ENCODE data around the gene IGFN1. TPM values are rescaled to one million over a fixed set of nuclear protein-coding genes. Genes with fewer than 3 reads are reported as not detected.

Gene IGFN1
- total RNA-seq, 1 experiment from 2014 or later = not detected

DNA sequence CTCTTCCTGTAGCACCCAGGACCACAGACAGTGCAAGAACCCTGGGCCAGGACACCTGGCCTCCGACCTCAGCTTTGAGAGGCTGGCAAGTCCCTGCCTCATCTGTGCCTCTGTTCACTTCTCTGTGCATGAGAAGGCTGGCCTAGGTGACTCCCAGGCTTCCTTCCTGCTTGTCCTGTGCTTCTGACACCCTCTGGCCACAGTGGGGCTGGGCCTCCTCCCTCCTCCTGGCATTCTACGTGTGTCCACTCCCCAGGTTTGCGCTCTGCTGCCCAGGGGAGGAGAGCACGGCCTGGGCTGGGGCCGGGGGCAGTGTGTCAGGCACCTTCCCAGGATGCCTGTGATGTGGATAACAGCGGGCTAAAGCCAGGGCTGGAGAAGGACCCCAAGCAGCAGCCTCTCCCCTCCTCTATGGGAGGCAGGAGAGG lies 62.3 kb downstream of the IGFN1 start:
- no peak overlapping the region for H2BK15ac ChIP-seq (ENCODE audit: low read depth, low read length)
- no peak overlapping the region for H3K27ac Mint-ChIP-seq
- H2BK120ac ChIP-seq (ENCODE audit: low read depth, low read length, poor library complexity, severe bottlenecking) = no peak overlapping the region
- TF ChIP-seq, protein P1, sequence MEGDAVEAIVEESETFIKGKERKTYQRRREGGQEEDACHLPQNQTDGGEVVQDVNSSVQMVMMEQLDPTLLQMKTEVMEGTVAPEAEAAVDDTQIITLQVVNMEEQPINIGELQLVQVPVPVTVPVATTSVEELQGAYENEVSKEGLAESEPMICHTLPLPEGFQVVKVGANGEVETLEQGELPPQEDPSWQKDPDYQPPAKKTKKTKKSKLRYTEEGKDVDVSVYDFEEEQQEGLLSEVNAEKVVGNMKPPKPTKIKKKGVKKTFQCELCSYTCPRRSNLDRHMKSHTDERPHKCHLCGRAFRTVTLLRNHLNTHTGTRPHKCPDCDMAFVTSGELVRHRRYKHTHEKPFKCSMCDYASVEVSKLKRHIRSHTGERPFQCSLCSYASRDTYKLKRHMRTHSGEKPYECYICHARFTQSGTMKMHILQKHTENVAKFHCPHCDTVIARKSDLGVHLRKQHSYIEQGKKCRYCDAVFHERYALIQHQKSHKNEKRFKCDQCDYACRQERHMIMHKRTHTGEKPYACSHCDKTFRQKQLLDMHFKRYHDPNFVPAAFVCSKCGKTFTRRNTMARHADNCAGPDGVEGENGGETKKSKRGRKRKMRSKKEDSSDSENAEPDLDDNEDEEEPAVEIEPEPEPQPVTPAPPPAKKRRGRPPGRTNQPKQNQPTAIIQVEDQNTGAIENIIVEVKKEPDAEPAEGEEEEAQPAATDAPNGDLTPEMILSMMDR (conservative IDR thresholded peaks at IDR 0.05) = no peak
- no peak overlapping the region for H2BK20ac ChIP-seq (ENCODE audit: low read depth, low read length, poor library complexity, severe bottlenecking)
- no peak overlapping the region for H2BK5ac ChIP-seq (ENCODE audit: insufficient read length, low read length)
- no peak for DNase-seq
- H3K23me2 ChIP-seq (ENCODE audit: insufficient read length, low read depth, low read length, poor library complexity, severe bottlenecking) = no peaks in the 10 kb centered on the region
- no peak overlapping the region; the same call in 1 of the 2 replicates for H3K14ac ChIP-seq (ENCODE audit: insufficient read depth, low read length)
- H3K4me1 Mint-ChIP-seq = no peaks in the 10 kb centered on the region
- no peak overlapping the region for H4K91ac ChIP-seq (ENCODE audit: insufficient read length, low read depth, low read length)
- no peak overlapping the region for H3K27ac ChIP-seq (ENCODE audit: insufficient read length, low read depth, low read length)
- no peak overlapping the region for H2AK5ac ChIP-seq (ENCODE audit: insufficient read length, low read length)
- no peaks in the 10 kb centered on the region for H3K9me3 ChIP-seq (ENCODE audit: control insufficient read depth, low read depth, low read length)
- H3K79me1 ChIP-seq (ENCODE audit: insufficient read depth, low read depth, low read length, poor library complexity, severe bottlenecking) = no peaks in the 10 kb centered on the region
- H2AFZ ChIP-seq (ENCODE audit: low read length) = no peak overlapping the region
- no peak overlapping the region for H3T11ph ChIP-seq (ENCODE audit: low read length)
- peaks cover 4% of the 10 kb centered on the region for H4K20me1 ChIP-seq (ENCODE audit: control insufficient read depth, insufficient read depth, insufficient read length)
- no peaks in the 10 kb centered on the region for H3K9me3 Mint-ChIP-seq
- H3K79me2 ChIP-seq (ENCODE audit: insufficient read depth, low read length) = no peaks in the 10 kb centered on the region
- H4K8ac ChIP-seq (replicated peaks; ENCODE audit: insufficient read length, low read depth, low read length) = no peak overlapping the region
- no peak overlapping the region for H3K4me3 Mint-ChIP-seq
- no peaks in the 10 kb centered on the region for H3K36me3 Mint-ChIP-seq (ENCODE audit: insufficient read depth in 1 of 3, low read depth in 3 of 3)
- H3K23ac ChIP-seq (ENCODE audit: insufficient read length, low read depth, low read length) = no peak overlapping the region
- H4K5ac ChIP-seq (ENCODE audit: insufficient read length, low read depth, low read length) = no peak overlapping the region
- no peak overlapping the region for H3K18ac ChIP-seq (ENCODE audit: insufficient read length, low read depth, low read length)
- no peak overlapping the region for H3K4ac ChIP-seq (ENCODE audit: low read depth, low read length)
- no peaks in the 10 kb centered on the region for H3K4me1 ChIP-seq (ENCODE audit: insufficient read depth, low read length)
- no peak overlapping the region for H2BK12ac ChIP-seq (ENCODE audit: insufficient read length, low read depth, low read length)
- peaks cover 3% of the 10 kb centered on the region for H3K27me3 Mint-ChIP-seq (ENCODE audit: low read depth)
- no peak overlapping the region for H3K9ac ChIP-seq (ENCODE audit: extremely low read depth, insufficient read length, low read length)
- no peak overlapping the region for H3K4me2 ChIP-seq (ENCODE audit: insufficient read depth, insufficient read length, low read length)
- no peaks in the 10 kb centered on the region for H3K27me3 ChIP-seq (ENCODE audit: insufficient read depth, low read length)
- no peak overlapping the region for H3K56ac ChIP-seq (ENCODE audit: insufficient read length, low read depth, low read length)
- no CpG with 5 or more reads among the region's 6 CpGs for WGBS (ENCODE audit: extremely low coverage, insufficient read length, low lambda C conversion rate)
